GM19463 (cell line): Measurements from ENCODE around the gene MAPK7.

Source experiments
- ATAC-seq: cut with Tn5 transposase; IDR thresholded peaks from one replicate; pipeline ENCODE4 v1.9.1; 2021; ENCODE audit warnings: mild to moderate bottlenecking, moderate library complexity; ENCODE audit not compliant: unreplicated experiment

MAPK7 gene

GRCh38 chr17:19378416-19379360 lies at the start of gene MAPK7:
MAPK7 (plus strand) TSS chr17:19378498; CDS start chr17:19378901, 403 bp downstream.
- ATAC-seq = peak; percentile 3

DNA sequence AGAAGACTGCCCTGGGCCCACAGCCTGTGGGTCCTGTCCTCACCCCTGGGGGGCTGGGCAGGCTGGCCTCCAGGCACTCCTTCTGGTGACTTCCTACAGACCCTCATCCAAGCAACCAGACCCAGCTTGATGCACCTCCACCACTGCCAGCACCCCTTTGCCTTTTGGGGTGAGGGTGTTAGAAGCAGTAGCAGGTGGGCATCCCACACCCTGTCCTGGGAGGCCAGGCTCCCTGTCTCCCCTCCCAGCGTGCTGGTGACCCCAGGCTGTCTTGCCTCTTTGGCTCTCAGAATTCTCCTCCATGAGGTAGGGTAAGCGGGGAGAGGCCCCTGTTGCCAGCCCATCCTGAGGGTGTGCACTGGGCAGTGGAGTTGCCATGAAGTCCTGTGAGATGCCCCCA lies 49.2 kb upstream of the MAPK7 start:
- ATAC-seq = no peak

DNA sequence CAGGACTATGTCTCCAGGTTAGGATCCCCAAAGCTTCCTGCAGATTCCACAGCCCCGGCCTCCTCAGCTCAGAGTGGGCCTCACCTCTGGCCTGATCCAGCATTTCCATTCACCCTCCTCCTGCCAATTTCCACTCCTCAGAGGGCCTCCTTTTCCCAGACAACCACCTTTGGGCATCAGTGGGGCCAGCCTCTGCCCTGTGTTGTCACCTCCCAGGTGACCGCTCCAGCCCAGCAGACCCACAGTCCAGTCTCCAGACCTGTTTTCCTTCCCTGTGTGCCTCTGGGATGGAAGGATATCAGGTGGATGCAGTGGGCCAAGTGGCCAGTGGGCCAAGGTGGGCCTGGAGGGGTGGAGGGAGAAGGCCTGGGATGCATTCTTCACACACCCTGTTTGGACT lies 48.5 kb upstream of the MAPK7 start:
- no peak for ATAC-seq

DNA sequence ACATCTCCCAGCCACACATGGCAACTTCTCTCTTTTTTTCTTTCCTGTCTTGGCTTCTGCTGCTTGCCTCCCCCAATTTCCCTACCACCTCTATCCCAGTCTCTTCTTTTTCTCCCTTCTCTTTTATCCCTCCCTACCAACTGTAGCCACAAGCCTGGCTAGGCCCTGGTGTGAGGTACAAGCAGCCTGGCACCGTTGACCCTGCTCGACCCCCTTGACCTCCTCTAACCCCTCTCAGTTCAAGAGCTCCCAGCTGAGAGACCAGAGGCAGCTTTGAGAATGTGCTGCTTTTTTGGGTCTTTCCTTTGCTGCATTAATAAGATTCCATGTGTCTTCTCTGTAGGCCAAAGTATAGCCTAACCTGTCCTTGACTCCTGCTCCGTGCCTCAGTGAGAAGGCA lies 48.0 kb upstream of the MAPK7 start:
- no peak for ATAC-seq

DNA sequence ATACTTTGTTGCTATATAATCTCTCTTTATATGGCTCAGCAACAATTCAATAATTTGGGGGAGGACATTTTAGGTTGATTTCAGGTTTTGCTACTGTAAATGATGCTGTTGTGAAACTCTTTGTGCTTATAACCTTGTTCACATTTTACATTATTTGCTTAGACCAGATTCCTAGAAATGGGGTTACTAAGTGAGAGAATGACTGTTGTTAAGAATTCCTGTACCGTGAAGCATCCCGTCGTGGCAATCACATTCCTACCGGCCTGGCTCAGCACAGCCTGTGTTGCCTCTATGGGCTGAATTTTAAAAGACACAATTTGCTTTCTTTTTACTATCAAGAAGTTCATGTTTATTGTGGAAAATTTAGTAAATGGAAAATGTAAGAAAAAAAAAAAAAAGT lies 47.2 kb upstream of the MAPK7 start:
- no peak for ATAC-seq

GRCh38 chr17:19331543-19332245 lies 46.6 kb upstream of the MAPK7 start:
- ATAC-seq = no peak

GRCh38 chr17:19332371-19333131 lies 45.7 kb upstream of the MAPK7 start:
- no peak for ATAC-seq

GRCh38 chr17:19333132-19333440 lies 45.2 kb upstream of the MAPK7 start:
- ATAC-seq = no peak

GRCh38 chr17:19333736-19334290 lies 44.5 kb upstream of the MAPK7 start:
- ATAC-seq = no peak

DNA sequence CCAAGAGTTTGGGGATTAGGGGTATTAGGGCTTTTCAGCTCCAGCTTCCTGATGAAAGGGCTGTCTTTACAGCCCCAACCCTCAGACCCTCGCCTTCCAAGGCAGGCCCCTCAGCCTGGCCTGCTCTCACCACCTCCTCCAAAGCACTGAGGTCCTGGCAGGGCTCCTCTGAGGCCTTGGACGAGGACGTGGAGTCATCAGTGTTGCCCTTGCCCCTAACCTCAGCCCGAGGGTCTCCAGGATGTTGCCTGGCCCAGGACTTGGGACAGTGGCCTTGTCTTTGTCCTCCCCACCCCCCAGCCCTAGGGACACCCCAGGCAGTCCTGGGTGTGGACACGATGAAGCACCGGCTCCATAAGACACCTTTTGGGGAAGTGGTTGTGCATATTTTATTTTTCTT lies 44.0 kb upstream of the MAPK7 start:
- ATAC-seq = no peak

GRCh38 chr17:19335951-19336631 lies 42.2 kb upstream of the MAPK7 start:
- no peak for ATAC-seq

GRCh38 chr17:19336938-19337711 lies 41.2 kb upstream of the MAPK7 start:
- no peak for ATAC-seq

- ATAC-seq = no peak
Measured at GRCh38 chr17:19337712-19338023, 40.6 kb upstream of the MAPK7 start.

- ATAC-seq = peak; percentile 57
Measured at GRCh38 chr17:19338031-19338990, 40.0 kb upstream of the MAPK7 start.

GRCh38 chr17:19339341-19339815 lies 38.9 kb upstream of the MAPK7 start:
- ATAC-seq = no peak

DNA sequence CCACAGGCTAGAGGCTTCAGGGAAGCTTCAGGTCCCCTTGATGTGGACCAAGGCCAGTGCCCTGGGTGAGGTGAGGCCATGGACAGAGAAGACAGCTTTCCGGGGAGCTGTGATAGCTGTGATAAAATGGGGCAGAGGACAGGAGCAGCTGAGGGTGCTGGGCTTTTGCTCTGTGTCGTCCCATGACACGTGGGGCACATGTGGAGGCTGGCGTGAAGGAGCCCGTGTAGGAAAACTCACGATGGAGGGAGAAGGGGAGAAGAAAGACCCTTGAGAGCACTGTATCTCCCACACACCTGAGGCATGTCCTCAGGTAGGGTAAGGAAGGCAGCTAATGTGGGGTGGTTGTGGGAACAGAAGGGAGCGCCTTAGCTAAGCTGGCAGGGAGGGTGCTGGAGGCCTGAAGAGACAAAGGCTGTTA lies 37.1 kb upstream of the MAPK7 start:
- ATAC-seq = no peak

DNA sequence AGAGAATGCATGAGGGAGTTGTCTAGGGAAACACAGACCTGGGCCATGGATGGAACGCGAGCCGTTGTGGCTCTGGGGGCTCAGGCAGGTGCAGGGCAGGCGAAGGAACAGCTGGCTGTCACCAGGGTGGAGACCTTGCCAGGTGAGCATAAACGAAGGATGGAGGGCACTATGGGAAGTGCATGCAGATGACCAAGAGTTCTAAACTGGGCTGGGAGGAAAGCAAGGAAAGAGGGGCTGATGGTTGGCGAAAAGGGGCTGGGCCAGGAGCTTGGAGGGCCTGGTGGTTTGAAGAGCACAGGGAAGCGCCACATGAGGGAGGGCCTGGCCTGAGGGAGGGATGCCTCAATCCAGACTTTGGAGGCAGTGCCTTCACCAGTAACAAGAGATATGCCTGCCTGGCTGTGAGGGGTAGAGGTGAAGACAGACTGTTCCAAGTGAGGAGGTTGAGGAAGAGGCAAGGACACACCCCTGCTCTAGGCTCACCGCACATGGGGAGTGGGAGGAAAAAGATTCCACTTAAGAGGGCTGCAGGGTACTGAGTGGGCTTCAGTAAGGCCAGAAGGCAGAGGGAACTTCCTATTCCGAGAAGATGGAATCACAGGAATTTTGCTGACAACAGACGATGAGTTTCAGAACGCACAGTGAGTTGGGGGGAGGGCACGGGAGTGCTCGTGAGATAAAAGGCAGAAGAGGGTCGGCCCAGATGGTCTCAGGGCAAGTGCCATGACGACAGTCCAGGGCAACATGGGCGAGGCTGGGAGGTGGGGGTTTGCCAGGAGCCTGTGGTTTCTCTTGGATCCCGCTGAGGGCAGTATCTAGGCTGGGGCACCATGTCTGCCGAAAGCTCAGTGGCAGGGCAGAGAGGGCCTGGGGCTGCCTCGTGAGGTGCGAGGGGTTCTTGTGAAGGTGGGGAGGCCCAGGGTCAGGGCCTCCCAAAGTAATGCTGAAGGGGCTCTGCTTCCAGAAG lies 36.4 kb upstream of the MAPK7 start:
- ATAC-seq = no peak
